Measurements from ENCODE around the gene C1orf87.

DNA sequence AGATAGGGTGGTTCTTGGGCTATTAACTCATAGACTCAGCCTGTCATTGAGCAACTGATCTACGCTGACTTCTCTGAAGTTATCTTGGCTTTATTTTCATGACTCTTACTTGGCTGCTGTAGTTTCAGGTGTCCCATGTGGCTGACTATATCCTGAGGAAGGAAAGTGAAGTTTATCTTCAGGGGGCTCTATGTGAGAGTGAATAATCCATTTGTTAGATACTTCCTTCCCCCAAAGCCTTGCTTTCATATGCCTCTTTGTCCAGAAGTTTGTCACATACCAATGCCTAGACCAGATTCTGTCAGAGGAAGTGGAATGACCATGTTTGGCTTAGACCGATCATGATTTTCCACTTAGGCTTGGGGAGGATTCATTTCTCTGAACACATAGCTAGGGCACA is 27.9 kb upstream of the C1orf87 start:
- TF ChIP-seq POLR2A (IDR thresholded peaks at IDR 0.05) = no peak
- TF ChIP-seq, protein P1, sequence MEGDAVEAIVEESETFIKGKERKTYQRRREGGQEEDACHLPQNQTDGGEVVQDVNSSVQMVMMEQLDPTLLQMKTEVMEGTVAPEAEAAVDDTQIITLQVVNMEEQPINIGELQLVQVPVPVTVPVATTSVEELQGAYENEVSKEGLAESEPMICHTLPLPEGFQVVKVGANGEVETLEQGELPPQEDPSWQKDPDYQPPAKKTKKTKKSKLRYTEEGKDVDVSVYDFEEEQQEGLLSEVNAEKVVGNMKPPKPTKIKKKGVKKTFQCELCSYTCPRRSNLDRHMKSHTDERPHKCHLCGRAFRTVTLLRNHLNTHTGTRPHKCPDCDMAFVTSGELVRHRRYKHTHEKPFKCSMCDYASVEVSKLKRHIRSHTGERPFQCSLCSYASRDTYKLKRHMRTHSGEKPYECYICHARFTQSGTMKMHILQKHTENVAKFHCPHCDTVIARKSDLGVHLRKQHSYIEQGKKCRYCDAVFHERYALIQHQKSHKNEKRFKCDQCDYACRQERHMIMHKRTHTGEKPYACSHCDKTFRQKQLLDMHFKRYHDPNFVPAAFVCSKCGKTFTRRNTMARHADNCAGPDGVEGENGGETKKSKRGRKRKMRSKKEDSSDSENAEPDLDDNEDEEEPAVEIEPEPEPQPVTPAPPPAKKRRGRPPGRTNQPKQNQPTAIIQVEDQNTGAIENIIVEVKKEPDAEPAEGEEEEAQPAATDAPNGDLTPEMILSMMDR (IDR thresholded peaks at IDR 0.05 in 4 of 5, conservative IDR thresholded peaks at IDR 0.05 in 1 of 5) = no peak
